Vagina (tissue), 2 donors: ENCODE results near the gene CALML5. TPM values are rescaled to one million over a fixed set of nuclear protein-coding genes. Genes with fewer than 3 reads are reported as not detected.

Source experiments
- DNase-seq, 2 donors: peaks; one replicate each; pipeline ENCODE4 v3.0.0-alpha.2; 2017; ENCODE audit errors: extremely low spot score in 2 of 2
- H3K27ac ChIP-seq: fragments of 200-600 bp; sonication (generic); one replicate; pipeline ENCODE4 v1.5.1; 2019
- H3K27me3 ChIP-seq: fragments of 200-600 bp; sonication (generic); one replicate; pipeline ENCODE4 v1.5.1; 2019
- H3K36me3 ChIP-seq, 2 donors: fragments of 200-600 bp; sonication (generic); one replicate each; pipeline ENCODE4 v1.5.1; 2017 to 2019
- H3K4me1 ChIP-seq: fragments of 200-600 bp; sonication (generic); one replicate; pipeline ENCODE4 v1.5.1; 2019
- H3K4me3 ChIP-seq, 2 donors: fragments of 200-600 bp; sonication (generic); 1 replicate in 1 of 2; 2 replicates in 1 of 2; pipeline ENCODE4 v1.5.1; 2016 to 2019
- H3K9me3 ChIP-seq: fragments of 200-600 bp; sonication (generic); one replicate; pipeline ENCODE4 v1.5.1; 2019
- CTCF ChIP-seq, 3 experiments: fragments of 450-650 bp in 2 of 3; fragments of 200-600 bp in 1 of 3; sonication (generic) in 1 of 3; IDR thresholded peaks; one replicate each; pipeline ENCODE4 v1.5.1; 2017 to 2019; ENCODE audit warnings: antibody characterized with exemption in 3 of 3, mild to moderate bottlenecking in 2 of 3, moderate library complexity in 2 of 3
- POLR2A ChIP-seq, 2 donors: fragments of 450-650 bp; IDR thresholded peaks; one replicate each; pipeline ENCODE4 v1.6.1; 2017; ENCODE audit warnings: antibody characterized with exemption in 2 of 2, mild to moderate bottlenecking in 2 of 2, moderate library complexity in 2 of 2
- POLR2AphosphoS5 ChIP-seq, 2 donors: sonication (generic); formaldehyde crosslinking; IDR thresholded peaks; one replicate each; pipeline ENCODE4 v1.9.0; 2017; ENCODE audit warnings: antibody characterized with exemption in 2 of 2, mild to moderate bottlenecking in 2 of 2, low read depth in 1 of 2; ENCODE audit not compliant: insufficient read depth in 1 of 2
- intact Hi-C: fragments of 100-400 bp; cut with DNase I; formaldehyde crosslinking; loops from one replicate; pipeline ENCODE4 v1.15.1; 2023
- total RNA-seq: library from RNA; depleted of rRNA; stranded (reverse); fragments of >200 nt; gene quantifications from one replicate; pipeline ENCODE4 v1.2.3, GENCODE V29; 2016

The CALML5 gene
- total RNA-seq, 1 donor from 2014 or later = 102 TPM

- intact Hi-C loops = no loop called here
- Histone ChIP-seq H3K4me1 (peaks cover 5% of the 10 kb centered on the region), H3K27ac (no peak overlapping the region), H3K9me3 (no peaks in the 10 kb centered on the region), H3K36me3 (no peaks in the 10 kb centered on the region), H3K27me3 (no peaks in the 10 kb centered on the region), H3K4me3 (no peak overlapping the region)
- TF ChIP-seq POLR2A (IDR thresholded peaks at IDR 0.05) (no peak), POLR2AphosphoS5 (IDR thresholded peaks at IDR 0.05; ENCODE audit: insufficient read depth in 1 of 2, low read depth in 1 of 2) (no peak), CTCF (IDR thresholded peaks at IDR 0.05) (no peak)
- no peak for DNase-seq
Observed at GRCh38 chr10:5493691-5494090, 5.7 kb downstream of the CALML5 start.

- Histone ChIP-seq H3K9me3 (no peaks in the 10 kb centered on the region), H3K27ac (no peak overlapping the region), H3K36me3 (no peaks in the 10 kb centered on the region), H3K27me3 (no peaks in the 10 kb centered on the region), H3K4me3 (no peak overlapping the region), H3K4me1 (peaks cover 5% of the 10 kb centered on the region)
- no peak for DNase-seq
- TF ChIP-seq CTCF (IDR thresholded peaks at IDR 0.05) (no peak), POLR2A (IDR thresholded peaks at IDR 0.05) (no peak), POLR2AphosphoS5 (IDR thresholded peaks at IDR 0.05; ENCODE audit: insufficient read depth in 1 of 2, low read depth in 1 of 2) (no peak)
- intact Hi-C loops = no loop called here
Observed at GRCh38 chr10:5492929-5493576, 6.3 kb downstream of the CALML5 start.

GRCh38 chr10:5492322-5492855 is 7.0 kb downstream of the CALML5 start:
- Histone ChIP-seq H3K36me3 (no peaks in the 10 kb centered on the region), H3K4me3 (no peak overlapping the region), H3K27me3 (no peaks in the 10 kb centered on the region), H3K4me1 (peaks cover 5% of the 10 kb centered on the region), H3K27ac (no peak overlapping the region), H3K9me3 (no peaks in the 10 kb centered on the region)
- intact Hi-C loops = no loop called here
- no peak for DNase-seq
- TF ChIP-seq POLR2A (IDR thresholded peaks at IDR 0.05) (no peak), CTCF (IDR thresholded peaks at IDR 0.05) (no peak), POLR2AphosphoS5 (IDR thresholded peaks at IDR 0.05; ENCODE audit: insufficient read depth in 1 of 2, low read depth in 1 of 2) (no peak)

GRCh38 chr10:5491477-5491876 is 7.9 kb downstream of the CALML5 start:
- DNase-seq = no peak
- no peak overlapping the region for H3K27ac ChIP-seq
- intact Hi-C loops = no loop called here
- H3K9me3 ChIP-seq = no peaks in the 10 kb centered on the region
- TF ChIP-seq POLR2AphosphoS5 (IDR thresholded peaks at IDR 0.05; ENCODE audit: insufficient read depth in 1 of 2, low read depth in 1 of 2) (no peak), POLR2A (IDR thresholded peaks at IDR 0.05) (no peak), CTCF (IDR thresholded peaks at IDR 0.05) (no peak)
- H3K36me3 ChIP-seq = no peaks in the 10 kb centered on the region
- H3K4me3 ChIP-seq = no peak overlapping the region
- peaks cover 5% of the 10 kb centered on the region for H3K4me1 ChIP-seq
- no peaks in the 10 kb centered on the region for H3K27me3 ChIP-seq

- H3K27ac ChIP-seq = no peak overlapping the region
- TF ChIP-seq POLR2AphosphoS5 (IDR thresholded peaks at IDR 0.05; ENCODE audit: insufficient read depth in 1 of 2, low read depth in 1 of 2) = no peak
- no peak for TF ChIP-seq POLR2A (IDR thresholded peaks at IDR 0.05)
- TF ChIP-seq CTCF (IDR thresholded peaks at IDR 0.05) = no peak
- no peaks in the 10 kb centered on the region for H3K27me3 ChIP-seq
- H3K4me1 ChIP-seq = peaks cover 5% of the 10 kb centered on the region
- intact Hi-C loops = no loop called here
- H3K4me3 ChIP-seq = no peak overlapping the region
- no peak for DNase-seq
- H3K9me3 ChIP-seq = no peaks in the 10 kb centered on the region
- no peaks in the 10 kb centered on the region for H3K36me3 ChIP-seq
Observed at GRCh38 chr10:5490698-5491464, 8.5 kb downstream of the CALML5 start.
